ENCODE measurements around the gene MPRIP.

MPRIP gene

DNA sequence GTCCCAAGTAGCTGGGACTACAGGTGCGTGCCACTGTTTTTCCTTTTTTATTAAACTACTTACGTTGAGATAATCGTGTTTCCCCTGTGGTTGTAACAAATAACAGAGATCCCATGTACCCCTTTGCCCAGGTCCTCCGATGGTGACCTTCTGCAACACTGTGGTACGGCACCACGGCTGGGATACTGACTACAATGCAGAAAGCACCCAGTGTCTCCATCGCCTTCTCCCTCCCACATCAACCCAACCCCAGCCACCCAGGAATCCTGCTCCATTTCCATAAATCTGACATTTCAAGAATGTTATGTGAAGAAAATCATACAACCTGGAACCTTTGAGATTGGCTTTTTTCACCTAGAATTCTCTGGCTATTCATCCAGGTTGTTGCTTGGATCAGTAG, 22.1 kb downstream of the MPRIP start:
- in situ Hi-C loops (cut with MboI; ENCODE audit: low sequenced_read_pairs), result no loop called here

GRCh38 chr17:17066021-17066420, 23.8 kb downstream of the MPRIP start:
- in situ Hi-C loops (cut with MboI; ENCODE audit: low sequenced_read_pairs), result no loop called here

GRCh38 chr17:17067257-17067656, 25.0 kb downstream of the MPRIP start:
- in situ Hi-C loops (cut with MboI; ENCODE audit: low sequenced_read_pairs), result no loop called here

- in situ Hi-C loops (cut with MboI; ENCODE audit: low sequenced_read_pairs), result no loop called here
These were observed 27.6 kb downstream of the MPRIP start for GRCh38 chr17:17069849-17070248.

DNA sequence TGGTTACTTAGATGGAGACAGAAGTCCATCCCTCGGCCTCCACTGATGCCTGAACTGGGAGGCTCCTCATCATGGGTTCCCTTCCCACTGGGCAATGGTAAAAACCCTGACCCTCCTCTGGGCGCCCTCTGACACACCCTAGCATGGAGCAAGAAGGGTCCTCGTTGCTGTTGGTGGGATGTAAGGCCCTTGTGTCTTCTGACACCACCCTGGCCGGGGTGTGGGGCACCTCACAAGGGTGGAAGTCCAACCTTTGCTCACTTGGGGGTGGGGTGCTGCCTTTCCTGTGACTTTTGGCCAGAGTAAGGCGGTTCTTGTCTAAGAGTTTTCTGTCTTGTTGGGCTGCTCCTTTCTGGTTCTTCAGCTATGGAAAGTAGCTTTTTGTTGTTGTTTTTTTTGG, 28.7 kb downstream of the MPRIP start:
- in situ Hi-C loops (cut with MboI; ENCODE audit: low sequenced_read_pairs), result no loop called here

DNA sequence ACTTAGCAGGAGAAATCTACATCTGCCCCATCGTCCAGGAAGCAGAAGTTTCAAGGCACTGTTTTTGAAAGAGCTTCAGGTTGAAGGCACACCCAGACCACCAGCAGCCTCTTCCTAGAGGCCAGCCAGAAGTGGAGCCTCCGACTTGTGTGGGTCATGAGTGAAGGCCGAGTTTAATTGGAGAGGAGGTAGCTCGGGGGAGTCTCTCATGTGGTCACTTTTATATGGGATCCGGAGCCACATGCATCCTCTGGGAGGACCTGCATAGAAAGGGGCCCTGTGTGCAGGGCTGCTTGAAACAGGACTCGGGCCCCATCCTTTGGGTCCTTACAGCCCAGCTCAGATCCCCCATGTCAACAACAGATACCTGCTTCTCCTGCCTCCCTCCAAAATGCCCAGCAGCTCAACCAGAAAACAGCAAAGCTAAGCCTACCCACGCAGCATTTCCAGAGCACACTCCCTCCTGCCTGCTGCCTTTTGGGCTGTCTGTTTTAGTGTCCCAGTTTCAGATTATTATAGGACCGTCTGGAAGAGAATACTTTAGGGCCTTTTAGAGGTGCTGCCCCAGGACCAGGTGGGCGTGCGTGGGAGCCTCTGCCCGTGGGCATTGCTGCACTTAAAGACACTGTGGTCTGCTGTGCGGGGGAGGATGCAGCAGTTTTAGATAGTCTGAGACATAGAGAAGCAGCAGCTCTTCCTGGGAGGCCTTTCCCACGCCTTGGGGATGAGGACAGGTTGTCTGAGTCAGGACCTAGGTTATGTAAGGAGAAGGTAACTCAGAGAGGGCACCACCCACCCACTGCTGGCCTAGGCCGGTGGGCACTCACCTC, 29.5 kb downstream of the MPRIP start:
- in situ Hi-C loops (cut with MboI; ENCODE audit: low sequenced_read_pairs), result no loop called here

- in situ Hi-C loops (cut with MboI; ENCODE audit: low sequenced_read_pairs), result no loop called here
These were observed 30.3 kb downstream of the MPRIP start for GRCh38 chr17:17072546-17072945.

GRCh38 chr17:17073030-17073564, 30.8 kb downstream of the MPRIP start:
- in situ Hi-C loops (cut with MboI; ENCODE audit: low sequenced_read_pairs), result no loop called here

GRCh38 chr17:17073581-17074403, 31.5 kb downstream of the MPRIP start:
- in situ Hi-C loops (cut with MboI; ENCODE audit: low sequenced_read_pairs), result no loop called here

DNA sequence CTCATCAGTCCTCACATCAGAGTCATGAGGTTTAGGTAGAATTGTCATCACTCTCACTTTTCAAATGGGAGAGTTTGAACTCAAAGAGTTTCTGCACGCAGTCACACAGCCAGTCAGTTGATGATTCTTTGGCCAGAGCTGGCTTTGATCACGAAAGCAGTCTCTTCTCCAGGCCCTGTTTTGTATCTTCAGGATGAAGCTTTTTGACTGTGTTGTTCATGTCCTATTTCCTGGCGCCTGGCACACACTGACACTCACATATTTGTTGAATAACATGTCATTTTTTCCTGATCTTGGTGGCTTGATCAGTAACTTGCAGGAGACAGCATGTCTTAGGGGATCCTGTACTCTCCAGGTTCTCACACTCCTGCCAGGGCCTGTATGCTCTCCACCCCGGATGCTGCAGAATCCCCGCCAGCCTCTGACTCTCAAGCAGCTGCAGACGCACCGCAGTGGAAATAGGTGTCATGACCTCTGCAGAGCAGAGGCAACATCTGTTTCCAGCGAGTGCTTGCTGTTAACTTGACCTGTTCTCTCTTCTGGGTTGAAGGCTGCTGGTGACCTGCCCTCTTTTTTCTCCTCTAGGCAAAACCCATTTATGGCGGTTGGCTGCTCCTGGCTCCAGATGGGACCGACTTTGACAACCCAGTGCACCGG, 33.0 kb downstream of the MPRIP start:
- in situ Hi-C loops (cut with MboI; ENCODE audit: low sequenced_read_pairs), result no loop called here

DNA sequence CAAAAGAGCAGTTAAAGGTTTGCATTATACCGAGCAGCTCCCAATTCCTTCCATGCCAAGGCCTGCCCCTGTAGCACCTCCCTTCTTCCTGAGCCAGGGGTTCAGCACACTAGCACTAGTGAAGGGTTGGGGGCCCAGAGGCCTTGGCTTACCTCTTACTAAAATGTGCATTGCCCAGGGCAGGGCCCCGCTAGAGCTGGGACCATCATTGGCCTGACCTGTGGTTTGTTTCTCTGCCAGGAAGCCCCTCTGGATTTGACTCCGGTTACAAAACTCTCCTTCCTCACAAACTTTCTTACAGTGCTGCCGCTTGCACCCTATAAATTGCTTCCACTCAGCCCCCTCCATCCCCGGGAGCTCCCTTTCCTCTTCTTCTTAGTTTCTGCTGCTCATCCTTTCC, 33.8 kb downstream of the MPRIP start:
- in situ Hi-C loops (cut with MboI; ENCODE audit: low sequenced_read_pairs), result no loop called here

DNA sequence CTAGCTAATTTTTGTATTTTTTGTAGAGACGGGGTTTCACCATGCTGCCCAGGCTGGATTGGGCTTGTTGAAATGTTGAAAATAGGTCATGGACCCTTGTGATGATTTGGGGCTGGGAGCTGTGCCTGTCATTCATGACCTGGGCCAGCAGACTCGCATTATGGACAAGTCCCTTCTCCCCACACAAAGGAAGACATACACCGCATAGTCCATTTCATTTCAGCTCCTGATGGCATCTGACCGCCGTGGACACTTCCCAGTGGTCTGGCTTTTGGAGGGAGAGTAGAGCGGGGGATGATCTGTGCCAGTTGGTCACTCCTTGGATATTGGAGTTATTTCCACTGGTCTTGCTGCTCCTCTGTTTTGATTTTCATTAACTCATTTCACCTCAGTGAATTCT, 34.8 kb downstream of the MPRIP start:
- in situ Hi-C loops (cut with MboI; ENCODE audit: low sequenced_read_pairs), result no loop called here

GRCh38 chr17:17077861-17078732, 35.8 kb downstream of the MPRIP start:
- in situ Hi-C loops (cut with MboI; ENCODE audit: low sequenced_read_pairs), result no loop called here

DNA sequence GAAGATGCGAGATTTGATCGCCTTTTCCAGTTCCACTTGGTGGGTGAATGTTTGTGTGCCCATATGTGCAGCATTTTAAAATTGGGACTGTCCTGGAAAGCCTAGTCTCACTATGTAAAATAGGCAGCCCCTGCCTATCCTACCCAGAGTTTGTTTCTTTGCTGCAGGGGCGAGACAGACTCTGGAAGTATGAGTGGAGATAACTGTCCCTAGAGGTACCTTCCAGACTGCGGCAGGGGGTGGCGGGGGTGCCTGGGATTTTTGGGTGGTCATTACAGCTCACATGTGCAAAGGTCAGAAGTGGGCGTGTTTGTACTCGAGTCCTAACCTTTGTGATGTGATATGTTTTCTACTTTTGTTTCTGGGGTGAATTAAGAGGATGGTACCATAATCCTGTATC, 36.6 kb downstream of the MPRIP start:
- in situ Hi-C loops (cut with MboI; ENCODE audit: low sequenced_read_pairs), result no loop called here

- in situ Hi-C loops (cut with MboI; ENCODE audit: low sequenced_read_pairs), result no loop called here
These were observed 37.1 kb downstream of the MPRIP start for GRCh38 chr17:17079336-17079735.

DNA sequence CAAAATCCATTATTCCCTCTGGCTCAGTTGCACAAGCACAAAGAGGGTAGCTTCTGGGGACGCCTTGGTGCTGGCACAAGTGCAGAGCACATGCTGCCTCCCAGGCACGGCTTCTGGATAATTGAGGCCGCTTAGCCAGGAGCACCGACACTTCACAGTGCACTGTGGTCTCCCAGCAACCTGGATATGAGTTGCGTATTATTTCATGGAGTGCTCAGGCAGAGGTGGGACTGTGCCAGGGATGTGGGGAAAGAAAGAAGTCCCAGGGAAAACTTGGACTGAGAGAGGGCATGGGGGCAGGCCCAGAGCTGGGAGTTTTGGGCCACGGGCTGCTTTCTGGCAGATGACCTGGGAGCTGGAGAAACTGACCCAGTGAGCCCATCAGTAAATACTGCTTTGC, 37.5 kb downstream of the MPRIP start:
- in situ Hi-C loops (cut with MboI; ENCODE audit: low sequenced_read_pairs), result no loop called here

GRCh38 chr17:17080181-17080631, 37.9 kb downstream of the MPRIP start:
- in situ Hi-C loops (cut with MboI; ENCODE audit: low sequenced_read_pairs), result no loop called here

- in situ Hi-C loops (cut with MboI; ENCODE audit: low sequenced_read_pairs), result no loop called here
These were observed 38.5 kb downstream of the MPRIP start for GRCh38 chr17:17080781-17081180.

DNA sequence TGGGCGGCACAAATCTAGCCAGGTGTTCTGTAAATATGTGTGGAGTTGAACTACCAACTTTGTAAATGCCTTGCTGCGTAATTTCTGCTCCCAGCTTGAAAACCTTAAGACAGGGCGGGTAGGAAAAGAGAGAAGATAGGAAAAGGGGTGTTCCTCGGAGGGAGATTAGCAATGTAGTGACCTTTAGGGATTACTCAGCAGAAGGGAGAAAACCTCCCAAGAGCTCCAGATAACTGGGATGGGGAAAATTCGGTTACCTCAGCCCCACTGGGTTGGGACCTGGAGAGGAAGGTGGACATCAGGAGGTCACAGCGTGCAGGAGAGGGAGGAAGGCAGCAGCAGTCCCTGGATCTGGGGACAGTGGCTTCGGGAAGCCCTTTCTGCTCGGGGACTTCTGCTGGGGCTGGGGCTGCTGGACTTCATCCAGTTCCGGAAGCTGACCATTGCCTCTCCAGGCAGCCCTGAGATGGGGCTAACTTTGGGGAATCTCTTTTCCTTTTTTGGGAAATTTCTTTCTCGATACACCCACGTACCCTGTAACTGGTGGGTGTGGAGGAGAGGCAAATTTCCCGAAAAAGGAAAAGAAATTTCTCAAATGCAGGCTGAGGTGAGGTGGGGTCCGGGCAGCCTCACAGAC, 39.2 kb downstream of the MPRIP start:
- in situ Hi-C loops (cut with MboI; ENCODE audit: low sequenced_read_pairs), result no loop called here

DNA sequence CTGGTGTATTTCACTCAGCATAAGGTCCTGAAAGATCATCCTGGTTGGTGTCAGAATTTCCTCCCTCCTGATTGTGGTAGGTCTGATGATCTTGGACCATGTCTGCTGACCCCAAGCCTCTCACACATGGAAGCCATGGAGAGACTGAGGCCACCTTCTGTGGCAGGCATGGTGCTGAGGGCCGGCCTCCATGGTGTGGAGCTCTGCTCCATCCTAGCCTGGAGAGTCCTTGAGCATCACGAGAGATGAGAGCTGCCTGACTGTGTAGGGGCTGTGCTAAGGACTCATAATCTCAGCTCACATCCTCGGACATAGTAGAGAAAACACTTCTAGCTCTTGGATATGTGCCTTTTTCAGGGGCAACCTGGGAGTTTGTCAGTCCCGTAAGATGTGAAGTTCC, 40.6 kb downstream of the MPRIP start:
- in situ Hi-C loops (cut with MboI; ENCODE audit: low sequenced_read_pairs), result no loop called here

Data from HL-60/S4 (cell line).